A549 (cell line): ENCODE data around the gene METTL23.

Experiments used
- EP300 ChIP-seq, 2 experiments: fragments of >200 bp; sonication (Bioruptor Twin); formaldehyde crosslinking; IDR thresholded peaks; 2 replicates in 1 of 2; 3 replicates in 1 of 2; pipeline ENCODE4 v1.6.1; 2016 to 2017
- PHF8 ChIP-seq: fragments of 200-600 bp; sonication (generic); IDR thresholded peaks from 2 replicates; pipeline ENCODE4 v1.6.1; 2016; ENCODE audit warnings: low read depth, mild to moderate bottlenecking, antibody characterized with exemption, moderate library complexity, borderline replicate concordance
- POLR2A ChIP-seq: IDR thresholded peaks from 2 replicates; pipeline ENCODE4 v1.6.1; 2012; ENCODE audit warnings: mild to moderate bottlenecking, low read length
- RAD21 ChIP-seq, 2 experiments: fragments of >200 bp in 1 of 2; sonication (Bioruptor Twin) in 1 of 2; formaldehyde crosslinking in 1 of 2; IDR thresholded peaks in 1 of 2; conservative IDR thresholded peaks in 1 of 2; 2 replicates in 1 of 2; 3 replicates in 1 of 2; pipeline ENCODE4 v1.6.1; 2012 to 2018; ENCODE audit warnings: inconsistent platforms in 1 of 2
- TF ChIP-seq, protein P1 (sequence below): fragments of >200 bp; sonication (Bioruptor Twin); formaldehyde crosslinking; IDR thresholded peaks from 3 replicates; pipeline ENCODE4 v1.5.1; 2016

DNA sequence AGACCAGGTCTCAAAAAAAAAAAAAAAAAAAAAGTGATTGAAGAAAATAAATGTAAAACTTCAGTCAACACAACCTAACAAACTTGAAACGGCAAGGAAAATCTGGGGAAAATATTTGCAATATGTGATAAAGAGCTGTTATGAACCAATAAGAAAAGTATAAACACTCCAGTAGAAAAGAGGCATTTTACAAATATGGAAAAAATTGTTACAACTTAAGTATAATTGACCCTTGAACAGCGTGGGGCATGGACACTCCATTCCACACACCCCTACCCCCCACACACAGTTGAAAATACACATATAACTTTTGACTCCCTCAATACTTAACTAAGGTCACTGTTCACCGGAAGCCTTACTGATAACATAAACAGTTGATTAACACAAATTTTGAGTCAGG is 31.9 kb downstream of the METTL23 start:
- TF ChIP-seq PHF8 = no peak
- TF ChIP-seq, protein P1, sequence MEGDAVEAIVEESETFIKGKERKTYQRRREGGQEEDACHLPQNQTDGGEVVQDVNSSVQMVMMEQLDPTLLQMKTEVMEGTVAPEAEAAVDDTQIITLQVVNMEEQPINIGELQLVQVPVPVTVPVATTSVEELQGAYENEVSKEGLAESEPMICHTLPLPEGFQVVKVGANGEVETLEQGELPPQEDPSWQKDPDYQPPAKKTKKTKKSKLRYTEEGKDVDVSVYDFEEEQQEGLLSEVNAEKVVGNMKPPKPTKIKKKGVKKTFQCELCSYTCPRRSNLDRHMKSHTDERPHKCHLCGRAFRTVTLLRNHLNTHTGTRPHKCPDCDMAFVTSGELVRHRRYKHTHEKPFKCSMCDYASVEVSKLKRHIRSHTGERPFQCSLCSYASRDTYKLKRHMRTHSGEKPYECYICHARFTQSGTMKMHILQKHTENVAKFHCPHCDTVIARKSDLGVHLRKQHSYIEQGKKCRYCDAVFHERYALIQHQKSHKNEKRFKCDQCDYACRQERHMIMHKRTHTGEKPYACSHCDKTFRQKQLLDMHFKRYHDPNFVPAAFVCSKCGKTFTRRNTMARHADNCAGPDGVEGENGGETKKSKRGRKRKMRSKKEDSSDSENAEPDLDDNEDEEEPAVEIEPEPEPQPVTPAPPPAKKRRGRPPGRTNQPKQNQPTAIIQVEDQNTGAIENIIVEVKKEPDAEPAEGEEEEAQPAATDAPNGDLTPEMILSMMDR = no peak
- TF ChIP-seq RAD21 (conservative IDR thresholded peaks at IDR 0.05 in 1 of 2, IDR thresholded peaks at IDR 0.05 in 1 of 2) = no peak
- no peak for TF ChIP-seq EP300 (IDR thresholded peaks at IDR 0.05)
- TF ChIP-seq POLR2A = no peak
